Heart right ventricle (tissue), 16 donors: ENCODE results near the gene AARS1. TPM values are rescaled to one million over a fixed set of nuclear protein-coding genes. Genes with fewer than 3 reads are reported as not detected.

Source experiments
- ATAC-seq, 8 donors: fragments of 200-7000 bp; cut with Tn5 transposase; one replicate each; pipeline ENCODE4 v1.9.1; 2020; ENCODE audit warnings: mild to moderate bottlenecking in 8 of 8, moderate library complexity in 8 of 8, moderate number of reproducible peaks in 1 of 8
- DNase-seq, 2 donors: peaks; one replicate each; pipeline ENCODE4 v3.0.0-alpha.2; 2020
- H3K27ac ChIP-seq, 10 donors: fragments of 200-600 bp; sonication (generic) in 2 of 10; one replicate each; pipeline versions ENCODE4 v1.5.0 to v1.8.0; 2020 to 2022; ENCODE audit warnings: mild to moderate bottlenecking in 3 of 10
- H3K27me3 ChIP-seq, 7 donors: fragments of 200-600 bp; one replicate each; pipeline ENCODE4 v1.8.0; 2021 to 2022; ENCODE audit warnings: mild to moderate bottlenecking in 2 of 7
- H3K36me3 ChIP-seq, 9 donors: fragments of 200-600 bp; sonication (generic) in 1 of 9; one replicate each; pipeline versions ENCODE4 v1.5.0 to v1.8.0; 2020 to 2022; ENCODE audit warnings: mild to moderate bottlenecking in 2 of 9
- H3K4me1 ChIP-seq, 9 donors: fragments of 200-600 bp; sonication (generic) in 1 of 9; one replicate each; pipeline versions ENCODE4 v1.5.0 to v1.8.0; 2020 to 2022; ENCODE audit warnings: mild to moderate bottlenecking in 4 of 9
- H3K4me3 ChIP-seq, 10 donors: fragments of 200-600 bp; sonication (generic) in 2 of 10; one replicate each; pipeline versions ENCODE4 v1.5.0 to v1.8.0; 2020 to 2022; ENCODE audit warnings: mild to moderate bottlenecking in 7 of 10, moderate library complexity in 2 of 10
- H3K9me3 ChIP-seq, 11 donors: fragments of 200-600 bp in 10 of 11; sonication (generic) in 2 of 11; one replicate each; pipeline versions ENCODE4 v1.5.0 to v1.8.0; 2013 to 2022; ENCODE audit warnings: mild to moderate bottlenecking in 2 of 11, control low read depth in 1 of 11, moderate library complexity in 1 of 11
- WGBS, 2 donors: extraction: QIAGEN DNeasy Blood & Tissue Kit; methylation state at CpG; one replicate each; pipeline ENCODE4 v1.1.7; 2013; ENCODE audit warnings: inconsistent platforms in 1 of 2; 5-methylcytosine and 5-hydroxymethylcytosine counted together
- intact Hi-C, 10 donors: fragments of 100-400 bp; cut with DNase I; formaldehyde crosslinking; loops; one replicate each; pipeline versions ENCODE4 v1.11.1 to v1.14.2; 2022
- polyA plus RNA-seq, 2 donors: library from polyadenylated mRNA; stranded (reverse); fragments of 200-250 nt; gene quantifications; one replicate each; pipeline ENCODE4 v1.2.3, GENCODE V29; 2013
- total RNA-seq, 10 donors: library from RNA; stranded (reverse); fragmentation: NEBNext Ultra II Directional in 3 of 10; extraction: Animal tissue kit (Norgen Biotek cat#: 25700) in 3 of 10; gene quantifications; one replicate each; pipeline versions ENCODE4 v1.2.1 to v1.2.4, GENCODE V29; 2021 to 2023
- TF ChIP-seq, protein P1 (sequence below), 9 donors: fragments of 200-600 bp; sonication (generic) in 2 of 9; IDR thresholded peaks; one replicate each; pipeline versions ENCODE4 v1.5.0 to v1.8.0; 2021 to 2022; ENCODE audit warnings: antibody characterized with exemption in 9 of 9, mild to moderate bottlenecking in 5 of 9, moderate library complexity in 1 of 9
- donor health status: Arrhythmogenic right ventricular cardiomyopathy.
- donor health status: ischemic (EF 13 %, LVEDD 7.1; RV severe dilation, severe dysfunction).
- donor health status: healthy with polysubstance abuse.
- donor health status: DM: no; HTN: yes; CAD: no.
- donor health status: DM: no; HTN: no; CAD: no.
- donor health status: ischemic (EF 25% LVEDD 6.9; RV normal size, moderate dysfunction).
- donor health status: ischemic (EF 25% LVEDD 5.7; RV mildly dilated, moderate dysfunction).
- donor health status: healthy.
- donor health status: DM: yes; HTN: yes; CAD: no.
- donor health status: Ischemic cardiomyopathy.
- donor health status: ischemic (EF 35%, LVEDD 5.7; RV mildly dilated, moderate dysfunction).
- donor health status: nonischemic (EF 11% LVEDD 7.7; RV severe dilation, severe dysfunction).
- donor health status: DM: yes; HTN: yes; CAD: no.
- donor health status: PGD.
- donor health status: ischemic (EF 29% LVEDD 5.4; RV normal size, mild dysfunction).
- donor health status: nonischemic (EF 23%, LVEDD 6.1; RV moderate dilation, normal function).

Gene AARS1
- total and polyA plus RNA-seq, 12 donors, result 20.6 to 73.1 (median 59.4) TPM

DNA sequence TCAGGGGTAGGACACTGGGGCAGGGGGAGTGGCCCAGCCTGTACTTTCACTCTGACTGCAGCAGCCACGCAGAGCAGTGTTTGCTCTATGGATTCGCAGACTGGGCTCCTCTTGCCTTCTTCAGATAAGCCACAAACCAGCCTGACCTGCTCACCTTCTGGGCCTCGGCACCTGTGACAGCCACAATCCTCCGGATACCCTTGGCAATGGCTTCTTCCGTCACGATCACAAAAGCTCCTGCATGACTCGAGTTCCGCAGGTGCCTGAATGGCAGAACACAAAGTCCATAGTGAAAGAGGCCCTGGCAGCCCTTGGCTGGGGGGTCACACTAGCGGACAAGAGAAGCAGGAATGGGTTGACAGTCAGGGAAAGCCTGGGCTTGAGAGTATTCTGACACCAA lies 33.7 kb downstream of the AARS1 start:
- H3K36me3 ChIP-seq, result peaks cover 6 to 87% (median 77%) of the 10 kb centered on the region in 9 donors
- peaks cover 0 to 11% (median 7%) of the 10 kb centered on the region in 9 donors for H3K4me1 ChIP-seq
- no peaks in the 10 kb centered on the region for H3K9me3 ChIP-seq
- intact Hi-C loops, result loop anchor here in 3 of 10 donors (10.0 kb wide), 2 partner anchors 91 to 101 kb away; no protein-coding TSS in a partner anchor
- DNase-seq (no peak), ATAC-seq (no peak)
- H3K27ac ChIP-seq, result no peak overlapping the region
- WGBS, 2 donors, result 94 to 95% methylated on average over 9 of the region's 9 CpGs
- H3K27me3 ChIP-seq, result no peaks in the 10 kb centered on the region
- H3K4me3 ChIP-seq, result no peak overlapping the region
- TF ChIP-seq, protein P1, sequence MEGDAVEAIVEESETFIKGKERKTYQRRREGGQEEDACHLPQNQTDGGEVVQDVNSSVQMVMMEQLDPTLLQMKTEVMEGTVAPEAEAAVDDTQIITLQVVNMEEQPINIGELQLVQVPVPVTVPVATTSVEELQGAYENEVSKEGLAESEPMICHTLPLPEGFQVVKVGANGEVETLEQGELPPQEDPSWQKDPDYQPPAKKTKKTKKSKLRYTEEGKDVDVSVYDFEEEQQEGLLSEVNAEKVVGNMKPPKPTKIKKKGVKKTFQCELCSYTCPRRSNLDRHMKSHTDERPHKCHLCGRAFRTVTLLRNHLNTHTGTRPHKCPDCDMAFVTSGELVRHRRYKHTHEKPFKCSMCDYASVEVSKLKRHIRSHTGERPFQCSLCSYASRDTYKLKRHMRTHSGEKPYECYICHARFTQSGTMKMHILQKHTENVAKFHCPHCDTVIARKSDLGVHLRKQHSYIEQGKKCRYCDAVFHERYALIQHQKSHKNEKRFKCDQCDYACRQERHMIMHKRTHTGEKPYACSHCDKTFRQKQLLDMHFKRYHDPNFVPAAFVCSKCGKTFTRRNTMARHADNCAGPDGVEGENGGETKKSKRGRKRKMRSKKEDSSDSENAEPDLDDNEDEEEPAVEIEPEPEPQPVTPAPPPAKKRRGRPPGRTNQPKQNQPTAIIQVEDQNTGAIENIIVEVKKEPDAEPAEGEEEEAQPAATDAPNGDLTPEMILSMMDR (IDR thresholded peaks at IDR 0.05), result no peak

DNA sequence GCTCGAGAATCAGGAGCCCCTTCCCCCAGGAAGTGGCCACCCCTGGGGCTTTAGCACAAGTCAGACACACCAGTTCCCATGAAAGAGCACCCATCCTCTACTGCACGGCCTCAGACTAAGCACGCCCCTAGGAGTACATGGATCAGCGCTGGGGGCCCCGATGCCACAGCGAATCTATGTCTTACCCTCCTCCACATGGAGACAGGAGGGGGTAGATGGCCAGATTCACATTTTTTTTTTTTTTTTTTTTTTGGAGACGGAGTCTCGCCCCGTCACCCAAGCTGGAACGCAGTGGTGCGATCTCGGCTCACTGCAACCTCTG lies 34.4 kb downstream of the AARS1 start:
- no peak overlapping the region for H3K4me3 ChIP-seq
- no peak for ATAC-seq

GRCh38 chr16:70254180-70254964 lies 34.9 kb downstream of the AARS1 start:
- TF ChIP-seq, protein P1 (IDR thresholded peaks at IDR 0.05), result peak in 2 of 9 donors; percentile 0 to 7
- intact Hi-C loops, result loop anchor here in 3 of 10 donors (10.0 kb wide), 2 partner anchors 90 to 100 kb away; no protein-coding TSS in a partner anchor
- H3K27ac ChIP-seq, result no peak overlapping the region
- no peaks in the 10 kb centered on the region for H3K27me3 ChIP-seq
- 92 to 94% methylated on average over 9 of the region's 9 CpGs for WGBS, 2 donors
- DNase-seq (no peak), ATAC-seq (no peak)
- H3K4me3 ChIP-seq, result no peak overlapping the region
- H3K9me3 ChIP-seq, result no peaks in the 10 kb centered on the region
- peaks cover 3 to 84% (median 65%) of the 10 kb centered on the region in 9 donors for H3K36me3 ChIP-seq
- peaks cover 4 to 23% (median 19%) of the 10 kb centered on the region in 9 donors for H3K4me1 ChIP-seq

More for the DNA sequence above, 34.4 kb downstream of the AARS1 start:
- Histone ChIP-seq H3K27ac (no peak overlapping the region), H3K4me1 (peaks cover 4 to 17% (median 14%) of the 10 kb centered on the region in 9 donors), H3K36me3 (peaks cover 5 to 84% (median 70%) of the 10 kb centered on the region in 9 donors), H3K27me3 (no peaks in the 10 kb centered on the region), H3K9me3 (no peaks in the 10 kb centered on the region)
- WGBS, 2 donors, result 95 to 96% methylated on average over 12 of the region's 12 CpGs
- DNase-seq, result no peak
- TF ChIP-seq, protein P1 (IDR thresholded peaks at IDR 0.05), result no peak
- intact Hi-C loops, result loop anchor here in 3 of 10 donors (10.0 kb wide), 2 partner anchors 90 to 100 kb away; no protein-coding TSS in a partner anchor

- intact Hi-C loops, result loop anchor here in 3 of 10 donors (10.0 kb wide), 2 partner anchors 89 to 99 kb away; no protein-coding TSS in a partner anchor
- no peak overlapping the region for H3K27ac ChIP-seq
Observed at GRCh38 chr16:70253291-70254106, 35.8 kb downstream of the AARS1 start.

More at GRCh38 chr16:70253291-70254106, 35.8 kb downstream of the AARS1 start:
- ATAC-seq (peak in 1 of 8 donors; percentile 12), DNase-seq (peak in 1 of 2 donors; percentile 30)
- TF ChIP-seq, protein P1 (IDR thresholded peaks at IDR 0.05), result peak in 8 of 9 donors; percentile 28 to 51 (median 36)
- 77 to 81% methylated on average over 16 of the region's 16 CpGs for WGBS, 2 donors
- no peak overlapping the region for H3K4me3 ChIP-seq
- peaks cover 4 to 32% (median 24%) of the 10 kb centered on the region in 9 donors for H3K4me1 ChIP-seq
- no peaks in the 10 kb centered on the region for H3K27me3 ChIP-seq
- peaks cover 0 to 79% (median 57%) of the 10 kb centered on the region in 9 donors for H3K36me3 ChIP-seq
- H3K9me3 ChIP-seq, result no peaks in the 10 kb centered on the region
